Kidney epithelial cell (primary cell): ENCODE results near the gene ATXN1. TPM values are rescaled to one million over a fixed set of nuclear protein-coding genes. Genes with fewer than 3 reads are reported as not detected.
"Not testable (repeated sequence)": the region's sequence is repeated elsewhere in the genome, so short reads cannot be mapped to it uniquely, and the experiment has no call there.

Experiments used
- DNase-seq: peaks from one replicate; pipeline ENCODE4 v3.0.0-alpha.2; 2010; ENCODE audit warnings: low read depth
- H3K27me3 ChIP-seq: 2 replicates; pipeline ENCODE4 v1.6.0; 2011; ENCODE audit warnings: low read length; ENCODE audit not compliant: control insufficient read depth, insufficient read depth
- H3K36me3 ChIP-seq: 2 replicates; pipeline ENCODE4 v1.5.1; 2011; ENCODE audit warnings: low read length; ENCODE audit not compliant: control insufficient read depth, insufficient read depth
- H3K4me3 ChIP-seq: 2 replicates; pipeline ENCODE4 v1.5.1; 2011; ENCODE audit warnings: low read depth, mild to moderate bottlenecking, control low read depth, low read length
- total RNA-seq: library from RNA; depleted of rRNA; stranded (reverse); fragments of >200 nt; gene quantifications from 2 replicates; pipeline ENCODE4 v1.2.3, GENCODE V29; 2015
- TF ChIP-seq, protein P1 (sequence below): IDR thresholded peaks from 2 replicates; pipeline ENCODE4 v1.5.1; 2011; ENCODE audit warnings: mild to moderate bottlenecking, moderate library complexity, low read length, control low read depth, inconsistent platforms; ENCODE audit not compliant: insufficient read depth, poor library complexity, severe bottlenecking

ATXN1 gene
- total RNA-seq, 1 donor from 2014 or later, result 12.5 TPM

DNA sequence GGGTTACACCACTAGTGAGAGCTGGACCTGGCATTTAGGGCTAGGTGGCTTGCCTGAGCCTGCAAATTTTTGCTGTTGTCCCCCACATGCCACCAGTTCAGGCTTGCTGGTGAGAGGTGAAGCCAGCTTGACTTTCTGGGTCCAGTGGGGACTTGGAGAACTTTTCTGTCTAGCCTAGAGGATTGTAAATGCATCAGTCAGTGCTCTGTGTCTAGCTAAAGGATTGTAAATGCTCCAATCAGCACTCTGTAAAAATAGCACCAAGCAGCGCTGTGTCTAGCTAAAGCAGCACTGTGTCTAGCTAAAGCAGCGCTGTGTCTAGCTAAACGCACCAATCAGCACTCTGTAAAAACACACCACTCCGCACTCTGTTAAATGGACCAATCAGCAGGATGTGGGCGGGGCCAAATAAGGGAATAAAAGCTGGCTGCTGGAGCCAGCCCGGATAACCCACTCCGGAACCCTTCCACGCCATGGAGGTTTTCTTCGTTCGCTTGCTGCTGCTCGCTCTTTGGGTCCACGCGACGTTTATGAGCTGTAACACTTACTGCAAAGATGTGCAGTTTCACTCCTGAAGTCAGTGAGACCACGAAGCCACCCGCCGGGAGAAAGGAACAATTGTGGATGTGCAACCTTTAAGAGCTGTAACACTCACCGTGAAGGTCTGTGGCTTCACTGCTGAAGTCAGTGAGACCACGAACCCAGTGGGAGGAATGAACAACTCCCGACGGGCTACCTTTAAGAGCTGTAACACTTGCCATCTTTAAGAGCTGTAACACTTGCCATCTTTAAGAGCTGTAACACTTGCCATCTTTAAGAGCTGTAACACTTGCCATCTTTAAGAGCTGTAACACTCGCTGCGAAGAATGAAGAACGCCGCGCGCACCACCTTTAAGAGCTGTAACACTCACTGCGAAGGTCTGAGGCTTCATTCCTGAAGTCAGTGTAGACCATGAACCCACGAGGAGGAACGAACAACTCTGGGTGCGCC, 495.6 kb downstream of the ATXN1 start:
- Histone ChIP-seq H3K27me3 (no peaks in the 10 kb centered on the region), H3K4me3 (no peak overlapping the region), H3K36me3 (no peaks in the 10 kb centered on the region)
- DNase-seq, result no peak
- TF ChIP-seq, protein P1, sequence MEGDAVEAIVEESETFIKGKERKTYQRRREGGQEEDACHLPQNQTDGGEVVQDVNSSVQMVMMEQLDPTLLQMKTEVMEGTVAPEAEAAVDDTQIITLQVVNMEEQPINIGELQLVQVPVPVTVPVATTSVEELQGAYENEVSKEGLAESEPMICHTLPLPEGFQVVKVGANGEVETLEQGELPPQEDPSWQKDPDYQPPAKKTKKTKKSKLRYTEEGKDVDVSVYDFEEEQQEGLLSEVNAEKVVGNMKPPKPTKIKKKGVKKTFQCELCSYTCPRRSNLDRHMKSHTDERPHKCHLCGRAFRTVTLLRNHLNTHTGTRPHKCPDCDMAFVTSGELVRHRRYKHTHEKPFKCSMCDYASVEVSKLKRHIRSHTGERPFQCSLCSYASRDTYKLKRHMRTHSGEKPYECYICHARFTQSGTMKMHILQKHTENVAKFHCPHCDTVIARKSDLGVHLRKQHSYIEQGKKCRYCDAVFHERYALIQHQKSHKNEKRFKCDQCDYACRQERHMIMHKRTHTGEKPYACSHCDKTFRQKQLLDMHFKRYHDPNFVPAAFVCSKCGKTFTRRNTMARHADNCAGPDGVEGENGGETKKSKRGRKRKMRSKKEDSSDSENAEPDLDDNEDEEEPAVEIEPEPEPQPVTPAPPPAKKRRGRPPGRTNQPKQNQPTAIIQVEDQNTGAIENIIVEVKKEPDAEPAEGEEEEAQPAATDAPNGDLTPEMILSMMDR, result no peak

DNA sequence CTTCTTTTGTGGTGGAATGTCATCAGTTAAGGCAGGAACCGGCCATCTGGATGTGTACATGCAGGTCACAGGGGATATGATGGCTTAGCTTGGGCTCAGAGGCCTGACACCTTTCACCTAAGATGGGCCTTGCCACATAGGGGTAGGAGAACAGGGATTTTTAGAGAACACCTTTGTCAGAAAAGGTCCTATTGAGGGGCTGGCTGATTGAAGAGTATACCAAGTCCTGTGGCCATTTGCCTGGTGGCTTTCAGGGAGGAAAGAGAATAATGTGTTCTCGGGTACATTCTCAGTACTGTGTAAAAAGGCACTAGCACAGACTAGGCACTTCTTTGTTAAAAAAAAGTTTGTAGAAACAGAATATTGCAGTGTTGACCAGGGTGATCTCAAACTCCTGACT, 496.5 kb downstream of the ATXN1 start:
- TF ChIP-seq, protein P1, result no peak
- H3K4me3 ChIP-seq, result no peak overlapping the region

GRCh38 chr6:16263464-16264099, 497.7 kb downstream of the ATXN1 start:
- DNase-seq, H3K36me3 ChIP-seq, H3K27me3 ChIP-seq, H3K4me3 ChIP-seq: not testable (repeated sequence)

More for the DNA sequence above, 496.5 kb downstream of the ATXN1 start:
- Histone ChIP-seq H3K27me3 (no peaks in the 10 kb centered on the region), H3K36me3 (no peaks in the 10 kb centered on the region)
- DNase-seq, result no peak

- H3K36me3 ChIP-seq, H3K4me3 ChIP-seq, H3K27me3 ChIP-seq, DNase-seq: not testable (repeated sequence)
Measured at GRCh38 chr6:16262773-16263172, 498.5 kb downstream of the ATXN1 start.

DNA sequence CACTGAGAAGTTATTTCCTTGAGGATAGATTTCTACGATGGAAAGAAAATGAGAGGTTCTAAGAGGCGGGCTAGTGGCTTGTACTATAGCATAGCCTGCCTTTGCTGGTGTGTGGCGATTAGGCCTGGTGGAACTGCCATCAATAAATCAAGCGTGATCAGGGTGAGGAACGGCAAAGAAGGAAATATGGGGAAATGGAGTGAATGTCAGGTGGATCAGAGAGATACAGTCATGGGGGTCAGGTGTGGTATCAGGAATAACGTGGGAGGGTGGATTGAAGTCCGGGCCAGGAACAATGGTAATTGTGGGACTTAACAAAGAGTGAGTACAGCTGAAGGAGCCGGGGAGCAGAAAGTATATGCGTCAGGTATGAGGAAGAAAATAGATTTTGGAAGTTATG, 500.7 kb downstream of the ATXN1 start:
- not testable (repeated sequence) for H3K27me3 ChIP-seq, H3K36me3 ChIP-seq, H3K4me3 ChIP-seq, DNase-seq

DNA sequence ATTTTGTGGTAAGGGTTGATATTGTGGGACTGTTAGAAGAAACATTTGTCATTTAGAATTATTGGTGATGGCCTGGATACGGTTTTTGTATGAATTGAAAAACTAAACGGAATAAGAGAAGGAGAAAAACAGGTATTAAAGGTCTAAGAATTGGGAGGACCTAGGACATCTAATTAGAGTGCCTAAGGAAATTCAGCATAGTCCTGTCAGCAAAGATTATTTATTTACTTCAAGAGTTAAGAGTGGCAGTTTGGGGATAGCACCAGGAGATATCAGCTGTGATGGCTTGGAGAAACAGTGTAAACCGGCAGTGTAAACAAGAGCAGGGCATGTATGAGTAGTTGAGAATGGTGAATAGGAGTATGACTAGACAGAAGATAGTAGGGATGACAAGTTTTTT, 501.7 kb downstream of the ATXN1 start:
- H3K36me3 ChIP-seq, H3K4me3 ChIP-seq, H3K27me3 ChIP-seq, DNase-seq: not testable (repeated sequence)

GRCh38 chr6:16258709-16259075, 502.6 kb downstream of the ATXN1 start:
- DNase-seq, result no peak
- H3K27me3 ChIP-seq, result no peaks in the 10 kb centered on the region
- H3K4me3 ChIP-seq, result no peak overlapping the region
- TF ChIP-seq, protein P1, result no peak
- no peaks in the 10 kb centered on the region for H3K36me3 ChIP-seq
